MM.1S (cell line): ENCODE data around the gene PLCB4.

Experiments used
- DNase-seq: peaks from one replicate; pipeline ENCODE4 v3.0.0-alpha.2; 2015
- H2AFZ ChIP-seq: fragments of 300-600 bp; sonication (generic); 2 replicates; pipeline ENCODE4 v1.6.0; 2016; ENCODE audit warnings: antibody characterized with exemption, low read length
- H3F3A ChIP-seq: fragments of 300-600 bp; sonication (generic); 2 replicates; pipeline ENCODE4 v1.6.1; 2016; ENCODE audit warnings: mild to moderate bottlenecking, antibody characterized with exemption, low read length, moderate library complexity, mixed read lengths; ENCODE audit not compliant: insufficient read depth
- H3K27ac ChIP-seq: fragments of 300-600 bp; sonication (generic); 2 replicates; pipeline ENCODE4 v1.5.1; 2016; ENCODE audit warnings: mild to moderate bottlenecking, low read length
- H3K27me3 ChIP-seq: fragments of 300-600 bp; sonication (generic); replicated peaks from 2 replicates; pipeline ENCODE4 v1.6.0; 2016; ENCODE audit warnings: low read length; ENCODE audit not compliant: insufficient read depth
- H3K36me3 ChIP-seq: fragments of 300-600 bp; sonication (generic); replicated peaks from 2 replicates; pipeline ENCODE4 v1.6.1; 2016; ENCODE audit warnings: mild to moderate bottlenecking, low read length, mixed read lengths; ENCODE audit not compliant: insufficient read depth
- H3K4me1 ChIP-seq: fragments of 300-600 bp; sonication (generic); 2 replicates; pipeline ENCODE4 v1.6.1; 2016; ENCODE audit warnings: low read length, mixed read lengths
- H3K4me2 ChIP-seq: fragments of 300-600 bp; sonication (generic); 2 replicates; pipeline ENCODE4 v1.6.0; 2016; ENCODE audit warnings: low read depth, low read length
- H3K4me3 ChIP-seq: fragments of 300-600 bp; sonication (generic); 2 replicates; pipeline ENCODE4 v1.5.1; 2016; ENCODE audit warnings: low read length, mixed read lengths
- H3K79me2 ChIP-seq: fragments of 300-600 bp; sonication (generic); 2 replicates; pipeline ENCODE4 v1.6.1; 2016; ENCODE audit warnings: mixed run types, low read length, mixed read lengths
- H3K9ac ChIP-seq: fragments of 300-600 bp; sonication (generic); 2 replicates; pipeline ENCODE4 v1.6.1; 2016; ENCODE audit warnings: low read length, mixed read lengths
- H3K9me2 ChIP-seq: fragments of 300-600 bp; sonication (generic); replicated peaks from 2 replicates; pipeline ENCODE4 v1.6.1; 2016; ENCODE audit warnings: mild to moderate bottlenecking, low read length, mixed read lengths; ENCODE audit not compliant: insufficient read depth
- H3K9me3 ChIP-seq: fragments of 300-600 bp; sonication (generic); replicated peaks from 2 replicates; pipeline ENCODE4 v1.6.1; 2016; ENCODE audit warnings: mild to moderate bottlenecking, low read length, mixed read lengths; ENCODE audit not compliant: insufficient read depth
- H4K20me1 ChIP-seq: fragments of 300-600 bp; sonication (generic); 2 replicates; pipeline ENCODE4 v1.6.1; 2016; ENCODE audit warnings: mild to moderate bottlenecking, low read length, moderate library complexity, mixed read lengths; ENCODE audit not compliant: insufficient read depth
- EZH2 ChIP-seq: fragments of 300-600 bp; sonication (generic); optimal IDR thresholded peaks from 2 replicates; pipeline ENCODE3; 2017; ENCODE audit warnings: low read depth, mild to moderate bottlenecking, antibody characterized with exemption, low read length, mixed read lengths
- EZH2phosphoT487 ChIP-seq: fragments of 300-600 bp; sonication (generic); IDR thresholded peaks from 2 replicates; pipeline ENCODE4 v1.6.1; 2018; ENCODE audit warnings: antibody characterized with exemption, low read length
- TF ChIP-seq, protein P1 (sequence below): fragments of 300-600 bp; sonication (generic); IDR thresholded peaks from 2 replicates; pipeline ENCODE4 v1.5.1; 2016; ENCODE audit warnings: antibody characterized with exemption, low read length, mixed read lengths

PLCB4 gene

GRCh38 chr20:9428292-9428607 lies 359.4 kb downstream of the PLCB4 start:
- TF ChIP-seq EZH2 (no peak), EZH2phosphoT487 (no peak)
- TF ChIP-seq, protein P1, sequence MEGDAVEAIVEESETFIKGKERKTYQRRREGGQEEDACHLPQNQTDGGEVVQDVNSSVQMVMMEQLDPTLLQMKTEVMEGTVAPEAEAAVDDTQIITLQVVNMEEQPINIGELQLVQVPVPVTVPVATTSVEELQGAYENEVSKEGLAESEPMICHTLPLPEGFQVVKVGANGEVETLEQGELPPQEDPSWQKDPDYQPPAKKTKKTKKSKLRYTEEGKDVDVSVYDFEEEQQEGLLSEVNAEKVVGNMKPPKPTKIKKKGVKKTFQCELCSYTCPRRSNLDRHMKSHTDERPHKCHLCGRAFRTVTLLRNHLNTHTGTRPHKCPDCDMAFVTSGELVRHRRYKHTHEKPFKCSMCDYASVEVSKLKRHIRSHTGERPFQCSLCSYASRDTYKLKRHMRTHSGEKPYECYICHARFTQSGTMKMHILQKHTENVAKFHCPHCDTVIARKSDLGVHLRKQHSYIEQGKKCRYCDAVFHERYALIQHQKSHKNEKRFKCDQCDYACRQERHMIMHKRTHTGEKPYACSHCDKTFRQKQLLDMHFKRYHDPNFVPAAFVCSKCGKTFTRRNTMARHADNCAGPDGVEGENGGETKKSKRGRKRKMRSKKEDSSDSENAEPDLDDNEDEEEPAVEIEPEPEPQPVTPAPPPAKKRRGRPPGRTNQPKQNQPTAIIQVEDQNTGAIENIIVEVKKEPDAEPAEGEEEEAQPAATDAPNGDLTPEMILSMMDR = no peak
- no peak overlapping the region for H3K4me2 ChIP-seq
- no peak overlapping the region for H3K9ac ChIP-seq
- DNase-seq = no peak
- H3K36me3 ChIP-seq = no peaks in the 10 kb centered on the region
- H3K79me2 ChIP-seq = no peaks in the 10 kb centered on the region
- H3K27ac ChIP-seq = no peak overlapping the region
- no peaks in the 10 kb centered on the region for H3K27me3 ChIP-seq
- no peak overlapping the region for H2AFZ ChIP-seq
- H3F3A ChIP-seq = no peaks in the 10 kb centered on the region
- H3K9me3 ChIP-seq = no peaks in the 10 kb centered on the region
- H3K9me2 ChIP-seq = no peaks in the 10 kb centered on the region
- no peak overlapping the region for H3K4me3 ChIP-seq
- no peaks in the 10 kb centered on the region for H4K20me1 ChIP-seq
- peaks cover 10% of the 10 kb centered on the region for H3K4me1 ChIP-seq

GRCh38 chr20:9439806-9440205 lies 370.9 kb downstream of the PLCB4 start:
- H3K4me2 ChIP-seq = no peak overlapping the region
- TF ChIP-seq EZH2 (no peak), EZH2phosphoT487 (no peak)
- TF ChIP-seq, protein P1 = no peak
- H4K20me1 ChIP-seq = no peaks in the 10 kb centered on the region
- H3K36me3 ChIP-seq = no peaks in the 10 kb centered on the region
- H3K27ac ChIP-seq = no peak overlapping the region
- no peak for DNase-seq
- H3K79me2 ChIP-seq = no peaks in the 10 kb centered on the region
- H3K4me1 ChIP-seq = peaks cover 34% of the 10 kb centered on the region
- H3F3A ChIP-seq = peaks cover 9% of the 10 kb centered on the region
- no peaks in the 10 kb centered on the region for H3K9me3 ChIP-seq
- no peaks in the 10 kb centered on the region for H3K9me2 ChIP-seq
- no peak overlapping the region for H2AFZ ChIP-seq
- no peaks in the 10 kb centered on the region for H3K27me3 ChIP-seq
- H3K4me3 ChIP-seq = no peak overlapping the region
- no peak overlapping the region for H3K9ac ChIP-seq

DNA sequence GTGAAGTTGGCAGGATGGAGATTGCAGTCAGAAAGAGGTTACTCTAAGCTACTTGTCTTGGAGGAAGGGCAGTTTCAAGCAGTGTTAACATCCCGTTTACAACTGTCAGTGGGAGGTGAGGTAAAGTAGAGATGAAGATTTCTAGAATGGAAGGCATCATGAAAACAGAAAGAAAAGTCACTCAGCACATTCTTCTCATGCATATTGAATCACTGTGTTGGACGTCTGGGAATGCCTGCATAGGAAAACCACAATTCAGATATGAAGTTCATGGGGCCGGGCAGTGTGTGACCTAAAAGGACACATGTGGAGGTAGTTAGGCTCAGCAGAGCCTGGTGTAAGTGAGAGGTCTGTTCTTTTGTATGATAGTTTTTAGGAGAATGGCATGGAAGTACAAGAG lies 372.0 kb downstream of the PLCB4 start:
- Histone ChIP-seq H2AFZ (no peak overlapping the region), H3K9me2 (no peaks in the 10 kb centered on the region), H4K20me1 (no peaks in the 10 kb centered on the region), H3K27me3 (no peaks in the 10 kb centered on the region), H3K4me2 (no peak overlapping the region), H3K27ac (no peak overlapping the region), H3K9ac (no peak overlapping the region), H3F3A (peaks cover 9% of the 10 kb centered on the region), H3K4me1 (peaks cover 38% of the 10 kb centered on the region), H3K9me3 (no peaks in the 10 kb centered on the region), H3K4me3 (no peak overlapping the region), H3K36me3 (no peaks in the 10 kb centered on the region), H3K79me2 (no peaks in the 10 kb centered on the region)
- DNase-seq = no peak
- TF ChIP-seq EZH2 = no peak
- no peak for TF ChIP-seq EZH2phosphoT487
- TF ChIP-seq, protein P1 = no peak

GRCh38 chr20:9441948-9442347 lies 373.1 kb downstream of the PLCB4 start:
- TF ChIP-seq, protein P1 = no peak
- TF ChIP-seq EZH2phosphoT487 = no peak
- TF ChIP-seq EZH2 = no peak
- DNase-seq = peak; percentile 85
- Histone ChIP-seq H2AFZ (no peak overlapping the region), H3K27ac (peak overlapping the region; percentile 37; the same call in 1 of the 2 replicates), H3K9me2 (no peaks in the 10 kb centered on the region), H3K4me3 (no peak overlapping the region), H3K36me3 (no peaks in the 10 kb centered on the region), H3K9me3 (no peaks in the 10 kb centered on the region), H3K27me3 (no peaks in the 10 kb centered on the region), H3F3A (peaks cover 10% of the 10 kb centered on the region), H4K20me1 (no peaks in the 10 kb centered on the region), H3K4me2 (peak overlapping the region; percentile 23; the same call in 1 of the 2 replicates), H3K79me2 (no peaks in the 10 kb centered on the region), H3K9ac (no peak overlapping the region), H3K4me1 (peaks cover 48% of the 10 kb centered on the region)
